SH-SY5Y (cell line): ENCODE data around the gene SOS2.

Source experiments
- GATA2 ChIP-seq: IDR thresholded peaks from 2 replicates; pipeline ENCODE4 v1.6.1; 2011; ENCODE audit warnings: mild to moderate bottlenecking, low read depth, low read length
- GATA3 ChIP-seq: IDR thresholded peaks from 2 replicates; pipeline ENCODE4 v1.6.1; 2011; ENCODE audit warnings: low read depth, mild to moderate bottlenecking, low read length, moderate library complexity

- TF ChIP-seq GATA2 (no peak), GATA3 (no peak)
These were observed 142.2 kb downstream of the SOS2 start for GRCh38 chr14:50089208-50089607.
